ENCODE measurements around the gene C1orf105. TPM values are rescaled to one million over a fixed set of nuclear protein-coding genes. Genes with fewer than 3 reads are reported as not detected.
A peak's percentile ranks its signal among the peaks of the same experiment; 100 is the strongest.

The C1orf105 gene
- total RNA-seq, 1 experiment from 2014 or later, result not detected

DNA sequence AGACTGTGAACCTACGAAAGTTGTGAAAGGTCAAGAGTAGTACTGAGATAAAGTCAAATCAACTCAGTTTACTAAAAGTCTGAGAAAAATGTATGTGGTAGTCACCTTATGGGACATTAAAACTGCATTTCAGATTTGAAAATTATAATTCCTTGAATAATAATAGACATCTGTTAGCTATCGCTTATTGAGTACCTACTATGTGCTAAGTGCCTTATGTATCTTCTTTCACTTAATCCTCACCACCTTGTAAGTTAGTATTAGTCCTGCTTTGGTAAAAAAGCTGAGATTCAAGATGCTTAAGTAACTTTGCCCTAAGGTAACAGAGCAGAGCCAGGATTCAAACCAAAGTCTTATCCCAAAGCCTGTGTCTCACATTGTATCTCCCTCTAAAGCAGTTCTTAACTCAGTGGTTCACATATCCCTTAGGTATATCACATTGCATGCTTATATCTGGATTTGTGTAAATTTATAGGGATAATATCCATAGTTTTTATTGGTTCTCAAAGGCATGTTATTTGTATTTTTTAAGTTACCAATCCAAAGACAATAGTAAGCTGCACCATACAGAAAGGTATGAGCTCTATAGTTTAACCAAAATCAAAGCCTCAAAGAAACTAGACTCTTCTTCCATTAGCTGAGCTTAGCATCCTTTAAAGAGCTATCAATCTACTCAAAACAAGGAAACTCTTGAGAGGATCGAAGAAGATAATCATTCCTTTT lies 22.5 kb downstream of the C1orf105 start (continued):
- TF ChIP-seq, protein P1, sequence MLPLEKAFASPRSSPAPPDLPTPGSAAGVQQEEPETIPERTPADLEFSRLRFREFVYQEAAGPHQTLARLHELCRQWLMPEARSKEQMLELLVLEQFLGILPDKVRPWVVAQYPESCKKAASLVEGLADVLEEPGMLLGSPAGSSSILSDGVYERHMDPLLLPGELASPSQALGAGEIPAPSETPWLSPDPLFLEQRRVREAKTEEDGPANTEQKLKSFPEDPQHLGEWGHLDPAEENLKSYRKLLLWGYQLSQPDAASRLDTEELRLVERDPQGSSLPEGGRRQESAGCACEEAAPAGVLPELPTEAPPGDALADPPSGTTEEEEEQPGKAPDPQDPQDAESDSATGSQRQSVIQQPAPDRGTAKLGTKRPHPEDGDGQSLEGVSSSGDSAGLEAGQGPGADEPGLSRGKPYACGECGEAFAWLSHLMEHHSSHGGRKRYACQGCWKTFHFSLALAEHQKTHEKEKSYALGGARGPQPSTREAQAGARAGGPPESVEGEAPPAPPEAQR (CRISPR knock-in tag; IDR thresholded peaks at IDR 0.05), result no peak
- TF ChIP-seq MXD4 (CRISPR knock-in tag; IDR thresholded peaks at IDR 0.05; ENCODE audit: borderline replicate concordance), result no peak

DNA sequence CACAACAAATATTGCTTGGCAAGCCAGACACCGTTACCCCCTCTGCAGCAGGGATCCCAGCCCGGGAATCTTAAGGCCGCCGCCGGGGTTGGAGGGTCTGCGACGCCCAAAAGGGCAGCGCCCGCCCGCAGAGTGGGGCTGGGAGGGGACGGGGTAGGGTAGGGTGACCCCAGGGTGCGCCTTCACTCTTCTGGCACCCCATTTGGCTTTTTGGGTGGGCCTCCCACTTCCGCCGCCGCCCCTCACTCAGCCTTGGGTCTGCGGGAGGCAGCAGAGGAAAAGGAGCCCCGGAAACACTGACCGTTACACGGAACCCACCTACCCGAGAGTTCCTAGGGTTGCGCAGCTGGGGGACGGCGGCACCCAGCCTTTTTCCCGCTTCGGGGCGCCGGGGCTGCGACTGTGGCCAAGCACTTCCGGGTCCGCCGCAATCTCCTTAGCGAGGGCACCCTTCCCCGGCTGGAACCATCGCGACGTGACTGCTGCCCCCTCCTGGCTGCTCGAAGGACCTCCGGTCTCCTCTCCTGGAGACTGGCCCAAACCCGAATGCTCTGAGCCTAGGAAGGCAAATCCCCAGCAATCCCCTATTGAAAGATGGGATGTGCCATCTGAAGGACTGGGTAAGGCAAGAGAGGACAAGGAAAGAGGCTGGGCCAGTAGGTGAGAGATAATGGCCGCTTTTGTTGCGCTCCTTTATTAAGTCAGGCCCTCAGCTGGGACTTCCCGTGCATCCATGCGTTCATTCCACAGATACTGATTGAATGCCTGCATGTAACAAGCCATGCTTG lies 23.4 kb downstream of the C1orf105 start, which contains the start of gene PIGC:
Gene PIGC, minus strand, starts transcription at position 404 of the 788 bp plus-strand sequence. CDS start 1,447 bp downstream, outside the sequence.
- Mint-ChIP-seq H3K27me3 (ENCODE audit: low read depth) (no peaks in the 10 kb centered on the region; the same call in 1 of the 2 replicates), H3K4me3 (peak within 1 kb of the TSS; percentile 86), H3K27ac (peak within 1 kb of the TSS; percentile 26; the same call in 1 of the 2 replicates), H3K9me3 (no peaks in the 10 kb centered on the region), H3K36me3 (peaks cover 11% of the 10 kb centered on the region), H3K4me1 (peaks cover 4% of the 10 kb centered on the region)
- ATAC-seq, result peak; percentile 99
- ChIA-PET CTCF (interaction anchor here (0.6 to 1.9 kb wide), 12 partner anchors 9 to 458 kb away, joined by 3 to 7 read pairs (median 3); no protein-coding TSS in a partner anchor), POLR2A (no interaction called here)
- DNase-seq (ENCODE audit: low spot score), result peak; percentile 91
- TF ChIP-seq ZNF396 (CRISPR knock-in tag; IDR thresholded peaks at IDR 0.05; ENCODE audit: borderline replicate concordance) (0 out of 2 replicates have a peak, but pooled peaks have one; percentile 42), NFATC4 (CRISPR knock-in tag; IDR thresholded peaks at IDR 0.05) (no peak), SOX15 (CRISPR knock-in tag; IDR thresholded peaks at IDR 0.05) (no peak), TEAD4 (CRISPR knock-in tag; IDR thresholded peaks at IDR 0.05) (no peak), FOXK1 (CRISPR knock-in tag; IDR thresholded peaks at IDR 0.05) (peak; percentile 83), ETV6 (CRISPR knock-in tag; IDR thresholded peaks at IDR 0.05) (peak; percentile 77), GABPB1 (CRISPR knock-in tag; IDR thresholded peaks at IDR 0.05) (peak; percentile 87), TCF7 (CRISPR knock-in tag; IDR thresholded peaks at IDR 0.05; ENCODE audit: low read depth) (no peak), TEAD1 (CRISPR knock-in tag; IDR thresholded peaks at IDR 0.05) (peak; percentile 38; the same call in 1 of the 2 replicates), NFYB (CRISPR knock-in tag; conservative IDR thresholded peaks at IDR 0.05; ENCODE audit: low read depth) (no peak)
- TF ChIP-seq, protein P2, sequence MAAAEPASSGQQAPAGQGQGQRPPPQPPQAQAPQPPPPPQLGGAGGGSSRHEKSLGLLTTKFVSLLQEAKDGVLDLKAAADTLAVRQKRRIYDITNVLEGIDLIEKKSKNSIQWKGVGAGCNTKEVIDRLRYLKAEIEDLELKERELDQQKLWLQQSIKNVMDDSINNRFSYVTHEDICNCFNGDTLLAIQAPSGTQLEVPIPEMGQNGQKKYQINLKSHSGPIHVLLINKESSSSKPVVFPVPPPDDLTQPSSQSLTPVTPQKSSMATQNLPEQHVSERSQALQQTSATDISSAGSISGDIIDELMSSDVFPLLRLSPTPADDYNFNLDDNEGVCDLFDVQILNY (CRISPR knock-in tag; IDR thresholded peaks at IDR 0.05), result 0 out of 2 replicates have a peak, but pooled peaks have one; percentile 82
- TF ChIP-seq, protein P3, sequence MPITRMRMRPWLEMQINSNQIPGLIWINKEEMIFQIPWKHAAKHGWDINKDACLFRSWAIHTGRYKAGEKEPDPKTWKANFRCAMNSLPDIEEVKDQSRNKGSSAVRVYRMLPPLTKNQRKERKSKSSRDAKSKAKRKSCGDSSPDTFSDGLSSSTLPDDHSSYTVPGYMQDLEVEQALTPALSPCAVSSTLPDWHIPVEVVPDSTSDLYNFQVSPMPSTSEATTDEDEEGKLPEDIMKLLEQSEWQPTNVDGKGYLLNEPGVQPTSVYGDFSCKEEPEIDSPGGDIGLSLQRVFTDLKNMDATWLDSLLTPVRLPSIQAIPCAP (CRISPR knock-in tag; IDR thresholded peaks at IDR 0.05), result no peak
- TF ChIP-seq, protein P4, sequence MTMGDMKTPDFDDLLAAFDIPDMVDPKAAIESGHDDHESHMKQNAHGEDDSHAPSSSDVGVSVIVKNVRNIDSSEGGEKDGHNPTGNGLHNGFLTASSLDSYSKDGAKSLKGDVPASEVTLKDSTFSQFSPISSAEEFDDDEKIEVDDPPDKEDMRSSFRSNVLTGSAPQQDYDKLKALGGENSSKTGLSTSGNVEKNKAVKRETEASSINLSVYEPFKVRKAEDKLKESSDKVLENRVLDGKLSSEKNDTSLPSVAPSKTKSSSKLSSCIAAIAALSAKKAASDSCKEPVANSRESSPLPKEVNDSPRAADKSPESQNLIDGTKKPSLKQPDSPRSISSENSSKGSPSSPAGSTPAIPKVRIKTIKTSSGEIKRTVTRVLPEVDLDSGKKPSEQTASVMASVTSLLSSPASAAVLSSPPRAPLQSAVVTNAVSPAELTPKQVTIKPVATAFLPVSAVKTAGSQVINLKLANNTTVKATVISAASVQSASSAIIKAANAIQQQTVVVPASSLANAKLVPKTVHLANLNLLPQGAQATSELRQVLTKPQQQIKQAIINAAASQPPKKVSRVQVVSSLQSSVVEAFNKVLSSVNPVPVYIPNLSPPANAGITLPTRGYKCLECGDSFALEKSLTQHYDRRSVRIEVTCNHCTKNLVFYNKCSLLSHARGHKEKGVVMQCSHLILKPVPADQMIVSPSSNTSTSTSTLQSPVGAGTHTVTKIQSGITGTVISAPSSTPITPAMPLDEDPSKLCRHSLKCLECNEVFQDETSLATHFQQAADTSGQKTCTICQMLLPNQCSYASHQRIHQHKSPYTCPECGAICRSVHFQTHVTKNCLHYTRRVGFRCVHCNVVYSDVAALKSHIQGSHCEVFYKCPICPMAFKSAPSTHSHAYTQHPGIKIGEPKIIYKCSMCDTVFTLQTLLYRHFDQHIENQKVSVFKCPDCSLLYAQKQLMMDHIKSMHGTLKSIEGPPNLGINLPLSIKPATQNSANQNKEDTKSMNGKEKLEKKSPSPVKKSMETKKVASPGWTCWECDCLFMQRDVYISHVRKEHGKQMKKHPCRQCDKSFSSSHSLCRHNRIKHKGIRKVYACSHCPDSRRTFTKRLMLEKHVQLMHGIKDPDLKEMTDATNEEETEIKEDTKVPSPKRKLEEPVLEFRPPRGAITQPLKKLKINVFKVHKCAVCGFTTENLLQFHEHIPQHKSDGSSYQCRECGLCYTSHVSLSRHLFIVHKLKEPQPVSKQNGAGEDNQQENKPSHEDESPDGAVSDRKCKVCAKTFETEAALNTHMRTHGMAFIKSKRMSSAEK (CRISPR knock-in tag; IDR thresholded peaks at IDR 0.05; ENCODE audit: borderline replicate concordance), result no peak
- TF ChIP-seq, protein P5, sequence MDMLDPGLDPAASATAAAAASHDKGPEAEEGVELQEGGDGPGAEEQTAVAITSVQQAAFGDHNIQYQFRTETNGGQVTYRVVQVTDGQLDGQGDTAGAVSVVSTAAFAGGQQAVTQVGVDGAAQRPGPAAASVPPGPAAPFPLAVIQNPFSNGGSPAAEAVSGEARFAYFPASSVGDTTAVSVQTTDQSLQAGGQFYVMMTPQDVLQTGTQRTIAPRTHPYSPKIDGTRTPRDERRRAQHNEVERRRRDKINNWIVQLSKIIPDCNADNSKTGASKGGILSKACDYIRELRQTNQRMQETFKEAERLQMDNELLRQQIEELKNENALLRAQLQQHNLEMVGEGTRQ (CRISPR knock-in tag; IDR thresholded peaks at IDR 0.05), result no peak
- TF ChIP-seq, protein P6, sequence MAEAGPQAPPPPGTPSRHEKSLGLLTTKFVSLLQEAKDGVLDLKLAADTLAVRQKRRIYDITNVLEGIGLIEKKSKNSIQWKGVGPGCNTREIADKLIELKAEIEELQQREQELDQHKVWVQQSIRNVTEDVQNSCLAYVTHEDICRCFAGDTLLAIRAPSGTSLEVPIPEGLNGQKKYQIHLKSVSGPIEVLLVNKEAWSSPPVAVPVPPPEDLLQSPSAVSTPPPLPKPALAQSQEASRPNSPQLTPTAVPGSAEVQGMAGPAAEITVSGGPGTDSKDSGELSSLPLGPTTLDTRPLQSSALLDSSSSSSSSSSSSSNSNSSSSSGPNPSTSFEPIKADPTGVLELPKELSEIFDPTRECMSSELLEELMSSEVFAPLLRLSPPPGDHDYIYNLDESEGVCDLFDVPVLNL (CRISPR knock-in tag; IDR thresholded peaks at IDR 0.05; ENCODE audit: borderline replicate concordance, low read depth), result no peak
- TF ChIP-seq, protein P7, sequence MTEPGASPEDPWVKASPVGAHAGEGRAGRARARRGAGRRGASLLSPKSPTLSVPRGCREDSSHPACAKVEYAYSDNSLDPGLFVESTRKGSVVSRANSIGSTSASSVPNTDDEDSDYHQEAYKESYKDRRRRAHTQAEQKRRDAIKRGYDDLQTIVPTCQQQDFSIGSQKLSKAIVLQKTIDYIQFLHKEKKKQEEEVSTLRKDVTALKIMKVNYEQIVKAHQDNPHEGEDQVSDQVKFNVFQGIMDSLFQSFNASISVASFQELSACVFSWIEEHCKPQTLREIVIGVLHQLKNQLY (CRISPR knock-in tag; IDR thresholded peaks at IDR 0.05), result no peak
- TF ChIP-seq, protein P8, sequence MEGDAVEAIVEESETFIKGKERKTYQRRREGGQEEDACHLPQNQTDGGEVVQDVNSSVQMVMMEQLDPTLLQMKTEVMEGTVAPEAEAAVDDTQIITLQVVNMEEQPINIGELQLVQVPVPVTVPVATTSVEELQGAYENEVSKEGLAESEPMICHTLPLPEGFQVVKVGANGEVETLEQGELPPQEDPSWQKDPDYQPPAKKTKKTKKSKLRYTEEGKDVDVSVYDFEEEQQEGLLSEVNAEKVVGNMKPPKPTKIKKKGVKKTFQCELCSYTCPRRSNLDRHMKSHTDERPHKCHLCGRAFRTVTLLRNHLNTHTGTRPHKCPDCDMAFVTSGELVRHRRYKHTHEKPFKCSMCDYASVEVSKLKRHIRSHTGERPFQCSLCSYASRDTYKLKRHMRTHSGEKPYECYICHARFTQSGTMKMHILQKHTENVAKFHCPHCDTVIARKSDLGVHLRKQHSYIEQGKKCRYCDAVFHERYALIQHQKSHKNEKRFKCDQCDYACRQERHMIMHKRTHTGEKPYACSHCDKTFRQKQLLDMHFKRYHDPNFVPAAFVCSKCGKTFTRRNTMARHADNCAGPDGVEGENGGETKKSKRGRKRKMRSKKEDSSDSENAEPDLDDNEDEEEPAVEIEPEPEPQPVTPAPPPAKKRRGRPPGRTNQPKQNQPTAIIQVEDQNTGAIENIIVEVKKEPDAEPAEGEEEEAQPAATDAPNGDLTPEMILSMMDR (IDR thresholded peaks at IDR 0.05), result peak; percentile 78
